Testis (tissue), 2 donors: ENCODE results near the gene CCM2L.

Experiments used
- CTCF ChIP-seq, 3 experiments: fragments of 450-650 bp in 2 of 3; fragments of 200-600 bp in 1 of 3; sonication (generic) in 1 of 3; IDR thresholded peaks; one replicate each; pipeline ENCODE4 v1.5.1; 2016 to 2019; ENCODE audit warnings: antibody characterized with exemption in 3 of 3, mild to moderate bottlenecking in 2 of 3, moderate library complexity in 1 of 3
- POLR2A ChIP-seq: fragments of 450-650 bp; IDR thresholded peaks from one replicate; pipeline ENCODE4 v1.6.1; 2017; ENCODE audit warnings: antibody characterized with exemption, mild to moderate bottlenecking, moderate library complexity

- TF ChIP-seq CTCF (IDR thresholded peaks at IDR 0.05) (no peak), POLR2A (no peak)
Observed at GRCh38 chr20:31966991-31967655, 43.1 kb upstream of the CCM2L start.
